GM06990 (cell line): ENCODE data around the gene GTF2I.
A peak's percentile ranks its signal among the peaks of the same experiment; 100 is the strongest.
"Not testable (repeated sequence)": the region's sequence is repeated elsewhere in the genome, so short reads cannot be mapped to it uniquely, and the experiment has no call there.

Experiments
- DNase-seq: peaks from one replicate; pipeline ENCODE4 v3.0.0-alpha.2; 2011; ENCODE audit not compliant: insufficient read length; ENCODE audit errors: extremely low read depth
- H3K27me3 ChIP-seq: replicated peaks from 2 replicates; pipeline ENCODE4 v1.6.0; 2011; ENCODE audit warnings: low read length; ENCODE audit not compliant: control insufficient read depth, insufficient read depth
- H3K36me3 ChIP-seq: 2 replicates; pipeline ENCODE4 v1.5.1; 2011; ENCODE audit warnings: low read length; ENCODE audit not compliant: control insufficient read depth, insufficient read depth
- H3K4me3 ChIP-seq: replicated peaks from 2 replicates; pipeline ENCODE4 v1.5.1; 2011; ENCODE audit warnings: low read depth, mild to moderate bottlenecking, control low read depth, low read length

The GTF2I gene

GRCh38 chr7:74756673-74757072 is 99.2 kb downstream of the GTF2I start:
- not testable (repeated sequence) for H3K27me3 ChIP-seq, H3K4me3 ChIP-seq, DNase-seq, H3K36me3 ChIP-seq

- not testable (repeated sequence) for H3K36me3 ChIP-seq, H3K27me3 ChIP-seq, DNase-seq, H3K4me3 ChIP-seq
Observed at GRCh38 chr7:74758268-74758667, 100.8 kb downstream of the GTF2I start.

DNA sequence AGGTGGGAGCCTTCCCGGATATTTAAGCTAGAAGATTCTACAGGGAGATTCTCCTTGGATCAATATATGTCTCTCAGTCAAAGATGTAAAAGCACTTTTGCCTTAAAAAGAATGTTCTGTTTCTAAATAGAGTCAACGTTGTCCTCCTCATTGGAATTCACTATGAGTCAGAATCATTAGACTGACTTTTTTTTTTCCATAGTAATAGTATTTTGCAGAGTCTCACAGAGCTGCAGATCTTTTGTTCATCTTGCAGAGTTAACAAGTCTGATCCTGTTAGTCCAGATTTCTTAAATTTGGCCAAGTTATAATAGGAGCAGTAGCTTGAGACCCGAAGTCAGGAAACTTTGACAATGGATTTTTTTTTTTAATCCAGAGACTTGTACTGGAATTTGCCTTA is 101.5 kb downstream of the GTF2I start:
- not testable (repeated sequence) for H3K27me3 ChIP-seq, H3K36me3 ChIP-seq, H3K4me3 ChIP-seq, DNase-seq

GRCh38 chr7:74765205-74765918 is 107.8 kb downstream of the GTF2I start:
- not testable (repeated sequence) for H3K27me3 ChIP-seq, DNase-seq, H3K4me3 ChIP-seq, H3K36me3 ChIP-seq

- not testable (repeated sequence) for H3K27me3 ChIP-seq, DNase-seq, H3K36me3 ChIP-seq, H3K4me3 ChIP-seq
Observed at GRCh38 chr7:74766509-74766908, 109.0 kb downstream of the GTF2I start.

DNA sequence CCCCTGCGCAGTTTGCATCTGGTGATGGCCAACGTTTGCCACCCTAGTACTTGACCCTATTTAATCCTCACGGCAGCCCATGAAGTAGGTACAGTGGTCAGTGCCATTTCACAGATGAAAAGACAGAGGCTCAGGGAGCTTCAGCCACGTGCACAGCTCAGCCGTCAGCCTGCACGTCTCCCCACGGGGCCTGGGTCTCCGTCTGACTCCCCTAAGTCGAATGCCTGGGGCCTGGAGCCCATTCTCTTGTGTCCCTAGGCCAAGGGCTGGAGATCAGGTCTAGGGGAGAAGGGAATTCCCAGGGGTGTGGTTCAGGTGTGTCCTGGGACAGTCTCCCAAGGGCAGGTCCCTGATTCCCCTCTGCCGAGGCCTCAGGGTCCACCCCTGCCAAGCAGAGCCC is 109.5 kb downstream of the GTF2I start:
- not testable (repeated sequence) for H3K4me3 ChIP-seq, H3K27me3 ChIP-seq, H3K36me3 ChIP-seq
- DNase-seq = peak; percentile 9

GRCh38 chr7:74770062-74770461 is 112.5 kb downstream of the GTF2I start:
- H3K4me3 ChIP-seq, H3K36me3 ChIP-seq, DNase-seq, H3K27me3 ChIP-seq: not testable (repeated sequence)

DNA sequence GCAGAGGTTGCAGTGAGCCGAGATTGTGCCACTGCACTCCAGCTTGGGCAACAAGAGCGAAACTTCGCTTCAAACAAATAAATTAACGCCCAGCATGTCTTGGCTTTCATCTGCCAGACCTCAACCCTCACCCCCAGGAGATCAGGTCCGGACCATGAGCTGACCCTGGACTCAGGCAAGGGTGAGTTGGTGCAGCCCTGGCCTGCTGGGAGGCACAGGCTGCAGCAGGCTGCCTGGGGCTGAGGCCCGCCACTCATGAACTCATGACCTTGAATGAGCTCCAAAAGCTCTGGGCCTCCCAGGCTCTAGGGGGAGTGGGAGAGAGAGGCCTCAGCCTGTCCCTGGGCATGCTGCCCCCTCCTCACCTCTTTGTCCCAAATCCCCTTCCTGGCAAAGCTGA is 114.6 kb downstream of the GTF2I start:
- not testable (repeated sequence) for H3K4me3 ChIP-seq, H3K27me3 ChIP-seq, H3K36me3 ChIP-seq, DNase-seq

DNA sequence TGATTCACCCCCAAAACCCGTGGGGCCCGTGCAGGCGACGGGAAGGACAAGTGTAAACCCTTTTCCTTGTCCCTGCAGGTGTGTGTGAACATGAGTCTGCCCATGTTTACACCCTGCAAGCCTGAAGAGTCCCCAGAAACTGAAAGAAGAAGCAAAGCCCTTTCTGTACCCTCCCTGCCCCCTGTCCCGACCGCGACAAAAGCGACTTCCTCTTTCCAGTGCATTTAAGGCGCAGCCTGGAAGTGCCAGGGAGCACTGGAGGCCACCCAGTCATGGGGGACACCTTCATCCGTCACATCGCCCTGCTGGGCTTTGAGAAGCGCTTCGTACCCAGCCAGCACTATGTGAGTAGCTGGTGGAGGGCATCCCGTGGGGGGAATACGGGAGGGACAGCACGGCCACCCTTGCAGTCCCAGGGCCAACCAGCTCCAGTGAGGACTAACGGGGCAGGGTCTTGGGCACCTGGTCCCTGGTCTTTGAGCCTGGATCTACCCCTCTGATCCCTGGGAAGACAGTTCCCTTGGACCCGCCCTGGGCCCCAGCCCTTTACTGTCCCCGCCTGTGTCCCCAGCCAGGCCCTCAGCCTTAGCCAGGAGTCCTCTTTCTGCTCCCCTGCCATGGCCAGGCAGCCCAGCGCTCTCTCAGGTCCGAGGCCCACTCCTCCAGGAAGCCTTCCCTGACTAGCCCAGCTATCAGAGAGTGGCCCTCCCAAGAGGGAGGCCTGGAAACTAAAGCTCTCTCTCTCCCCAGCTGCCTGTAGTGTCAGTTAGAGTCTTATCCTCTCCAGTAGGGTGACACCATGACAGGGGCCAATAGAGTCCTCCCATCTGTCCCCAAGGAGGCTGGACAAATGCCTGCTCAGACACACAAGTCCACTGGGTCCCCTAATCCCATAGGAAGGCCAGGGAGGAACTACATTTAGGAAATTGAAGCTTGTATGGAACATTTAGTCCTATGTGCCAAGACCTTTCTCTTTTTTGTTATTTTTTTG is 116.5 kb downstream of the GTF2I start, which contains the start of gene NCF1:
Gene NCF1 (plus strand): TSS at position 252 of the 991 bp plus-strand sequence. CDS start 21 bp downstream, at position 273.
- H3K27me3 ChIP-seq, H3K4me3 ChIP-seq, H3K36me3 ChIP-seq, DNase-seq: not testable (repeated sequence)

GRCh38 chr7:74775111-74775510 is 117.6 kb downstream of the GTF2I start:
- not testable (repeated sequence) for DNase-seq, H3K27me3 ChIP-seq, H3K36me3 ChIP-seq, H3K4me3 ChIP-seq

DNA sequence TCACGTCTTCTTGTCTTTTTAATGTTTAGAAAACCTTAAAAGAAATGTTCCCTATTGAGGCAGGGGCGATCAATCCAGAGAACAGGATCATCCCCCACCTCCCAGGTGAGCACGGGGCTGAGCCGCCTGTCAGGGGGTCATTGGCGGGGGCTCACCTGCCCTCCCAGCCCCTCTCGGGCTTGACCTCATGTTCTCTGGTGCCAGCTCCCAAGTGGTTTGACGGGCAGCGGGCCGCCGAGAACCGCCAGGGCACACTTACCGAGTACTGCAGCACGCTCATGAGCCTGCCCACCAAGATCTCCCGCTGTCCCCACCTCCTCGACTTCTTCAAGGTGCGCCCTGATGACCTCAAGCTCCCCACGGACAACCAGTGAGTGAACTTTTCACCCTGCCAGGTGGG is 121.5 kb downstream of the GTF2I start:
- not testable (repeated sequence) for H3K27me3 ChIP-seq, H3K36me3 ChIP-seq, H3K4me3 ChIP-seq, DNase-seq

DNA sequence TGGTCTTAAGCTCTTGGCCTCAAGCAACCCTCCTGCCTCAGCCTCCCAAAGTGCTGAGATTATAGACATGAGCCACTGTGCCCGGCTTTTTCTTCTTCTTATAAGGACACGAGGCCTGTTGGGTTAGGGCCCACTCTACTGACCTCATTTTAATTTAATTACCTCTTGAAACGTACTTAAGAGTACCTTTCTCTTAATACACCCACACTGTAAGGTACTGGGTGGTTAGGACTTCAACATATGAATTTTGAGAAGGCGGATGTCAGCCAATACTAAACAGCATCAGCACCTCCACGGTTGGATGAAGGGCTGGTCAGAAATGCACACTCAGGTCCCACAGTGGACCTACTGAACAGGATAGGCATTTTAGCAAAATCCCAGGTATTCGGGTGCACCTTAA is 124.2 kb downstream of the GTF2I start:
- H3K36me3 ChIP-seq, DNase-seq, H3K4me3 ChIP-seq, H3K27me3 ChIP-seq: not testable (repeated sequence)

- not testable (repeated sequence) for H3K36me3 ChIP-seq, DNase-seq, H3K27me3 ChIP-seq, H3K4me3 ChIP-seq
Observed at GRCh38 chr7:74783595-74783994, 126.1 kb downstream of the GTF2I start.

DNA sequence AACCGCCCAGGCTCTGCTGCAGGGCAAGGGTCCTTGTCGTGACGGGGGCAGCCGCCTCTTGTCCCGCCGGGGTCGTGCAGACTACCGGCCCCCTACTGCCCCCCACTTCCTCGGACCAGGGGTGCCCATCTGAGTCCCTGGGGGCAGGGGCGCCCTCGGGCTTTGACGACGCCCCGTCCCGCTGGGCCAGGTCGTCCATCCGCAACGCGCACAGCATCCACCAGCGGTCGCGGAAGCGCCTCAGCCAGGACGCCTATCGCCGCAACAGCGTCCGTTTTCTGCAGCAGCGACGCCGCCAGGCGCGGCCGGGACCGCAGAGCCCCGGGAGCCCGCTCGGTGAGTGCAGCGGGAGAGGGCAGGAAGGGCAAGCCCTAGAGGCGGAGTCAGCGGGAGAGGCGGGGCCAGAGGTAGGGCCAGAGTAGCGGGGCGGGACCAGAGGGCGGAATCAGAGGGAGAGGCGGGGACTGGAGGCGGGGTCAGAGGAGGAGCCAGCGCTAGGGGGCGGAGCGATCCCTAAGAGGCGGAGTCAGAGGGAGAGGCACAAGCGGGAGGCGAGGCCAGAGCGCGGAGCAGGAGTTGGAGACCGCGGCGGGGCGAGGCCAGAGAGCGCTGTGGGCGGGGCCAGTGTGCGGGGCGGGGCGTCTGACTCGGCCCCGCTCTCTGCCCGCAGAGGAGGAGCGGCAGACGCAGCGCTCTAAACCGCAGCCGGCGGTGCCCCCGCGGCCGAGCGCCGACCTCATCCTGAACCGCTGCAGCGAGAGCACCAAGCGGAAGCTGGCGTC is 131.0 kb downstream of the GTF2I start:
- H3K36me3 ChIP-seq, H3K4me3 ChIP-seq, H3K27me3 ChIP-seq: not testable (repeated sequence)
- DNase-seq = peak; percentile 83
